GM21526 (cell line): Measurements from ENCODE around the gene COMMD1.

Experiments used
- ATAC-seq: cut with Tn5 transposase; IDR thresholded peaks from one replicate; pipeline ENCODE4 v1.9.1; 2021; ENCODE audit warnings: moderate library complexity; ENCODE audit not compliant: unreplicated experiment, low FRiP score

Gene COMMD1

DNA sequence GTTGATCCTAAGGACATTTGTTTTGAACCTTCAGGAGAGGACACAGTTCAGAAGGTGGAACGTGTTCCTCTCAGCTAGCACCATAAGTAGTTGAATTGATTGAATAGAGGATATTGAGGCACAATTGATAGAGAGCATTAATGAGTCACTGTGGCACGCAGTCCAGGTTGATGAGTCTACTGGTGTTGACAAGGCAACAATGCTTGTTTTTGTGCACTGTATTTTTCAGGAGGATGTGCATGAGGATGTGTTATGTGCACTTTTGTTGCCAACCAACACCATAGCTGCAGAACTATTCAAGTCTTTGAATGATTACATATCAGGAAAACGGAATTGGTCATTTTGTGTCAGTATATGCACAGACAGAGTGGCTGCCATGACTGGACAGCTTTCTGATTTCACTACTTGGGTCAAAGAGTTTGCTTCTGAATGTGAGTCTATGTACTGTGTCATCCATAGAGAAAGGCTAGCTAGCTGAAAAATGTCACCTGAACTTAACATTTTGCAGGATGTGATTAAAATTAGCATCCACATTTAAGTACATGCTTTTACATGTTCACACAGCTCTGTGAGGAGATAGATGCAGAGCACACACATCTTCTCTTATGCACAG is 150.4 kb downstream of the COMMD1 start:
- ATAC-seq = no peak

DNA sequence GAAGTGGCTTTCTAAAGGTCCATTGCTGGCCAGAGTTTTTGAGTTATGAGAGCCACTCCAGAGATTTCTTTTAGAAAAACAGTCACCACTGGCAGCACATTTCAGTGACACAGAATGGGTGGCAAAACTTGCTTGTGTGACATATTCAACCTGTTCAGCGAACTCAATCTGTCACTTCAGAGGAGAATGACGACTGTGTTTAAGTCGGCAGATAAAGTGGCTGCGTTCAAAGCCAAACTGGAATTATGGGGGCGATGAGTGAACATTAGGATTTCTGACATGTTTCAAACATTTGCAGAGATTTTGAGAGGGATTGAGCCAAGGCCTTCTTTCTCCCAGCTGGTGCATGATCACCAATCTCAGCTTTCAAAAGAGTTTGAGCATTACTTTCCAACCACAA is 150.9 kb downstream of the COMMD1 start:
- ATAC-seq = no peak

DNA sequence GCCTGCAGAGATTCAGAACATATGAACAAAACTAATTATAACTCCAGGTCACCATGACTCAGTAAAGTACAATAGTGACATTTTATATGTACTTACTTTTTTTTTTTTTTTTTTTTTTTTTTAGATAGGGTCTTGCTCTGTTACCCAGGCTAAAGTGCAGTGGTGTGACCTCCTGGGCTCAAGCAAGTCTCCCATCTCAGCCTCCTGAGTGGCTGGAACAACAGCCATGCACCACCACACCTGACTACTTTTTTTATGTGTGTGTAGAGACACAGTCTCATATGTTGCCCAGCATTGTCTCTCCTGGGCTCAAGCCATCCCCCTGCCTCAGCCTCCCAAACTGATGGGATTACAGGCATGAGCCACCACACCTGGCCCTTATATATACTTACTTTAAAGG is 159.8 kb downstream of the COMMD1 start:
- ATAC-seq = no peak

DNA sequence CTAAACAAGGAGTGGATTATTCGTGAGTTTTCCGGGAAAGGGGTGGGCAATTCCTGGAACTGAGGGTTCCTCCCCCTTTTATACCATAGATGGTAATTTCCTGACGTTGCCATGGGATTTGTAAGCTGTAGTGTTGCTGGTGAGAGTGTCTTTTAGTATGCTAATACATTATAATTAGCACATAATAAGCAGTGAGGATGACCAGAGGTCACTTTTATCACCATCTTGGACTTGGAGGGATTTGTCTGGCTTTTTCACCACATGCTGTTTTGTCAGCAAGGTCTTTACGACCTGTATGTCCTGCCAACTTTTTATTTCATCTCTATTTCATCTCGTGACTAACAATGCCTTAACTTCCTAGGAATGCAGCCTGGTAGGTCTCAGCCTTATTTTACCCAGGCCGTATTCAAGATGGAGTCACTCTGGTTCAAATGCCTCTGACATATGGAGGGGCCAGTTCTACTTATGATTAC is 165.7 kb downstream of the COMMD1 start:
- no peak for ATAC-seq

DNA sequence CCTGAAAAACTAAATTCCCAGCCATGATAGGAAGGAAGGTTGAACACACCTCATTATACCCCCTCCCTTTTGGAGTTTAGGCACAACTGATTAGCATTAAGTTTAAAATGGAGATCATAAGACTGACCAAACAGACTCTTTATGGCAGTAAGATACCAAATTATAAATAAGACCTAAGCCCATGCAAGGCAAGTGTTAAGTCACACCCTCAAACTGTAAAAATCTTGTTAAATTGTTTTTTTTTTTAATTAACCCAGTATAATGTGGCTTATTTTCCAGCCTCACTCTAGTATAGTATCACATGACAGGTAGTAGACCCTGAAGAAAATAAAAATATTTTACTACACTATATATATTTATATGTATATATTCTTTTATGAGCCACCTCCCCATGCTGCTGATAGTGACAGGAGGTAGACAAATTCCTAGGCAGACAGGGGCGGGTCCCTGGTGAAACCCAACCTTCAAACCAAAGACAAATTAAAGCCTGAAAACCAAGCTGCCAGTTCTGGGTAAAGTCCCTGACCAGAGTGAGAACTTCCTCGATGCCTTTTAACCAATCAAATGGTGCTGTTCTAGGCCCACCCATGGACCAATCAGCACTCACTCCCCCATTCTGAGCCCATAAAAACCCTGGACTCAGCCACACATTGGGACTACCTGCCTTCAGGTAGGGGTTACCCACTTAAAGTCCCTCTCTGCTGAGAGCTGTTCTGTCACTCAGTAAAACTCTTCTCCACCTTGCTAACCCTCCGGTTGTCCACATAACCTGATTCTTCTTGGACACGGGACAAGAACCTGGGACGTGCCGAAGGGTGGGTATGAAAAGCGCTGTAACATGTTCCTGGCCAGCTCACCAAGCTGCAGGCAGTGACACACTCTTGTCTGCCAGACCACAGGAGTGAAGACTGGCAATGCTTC is 166.5 kb downstream of the COMMD1 start:
- ATAC-seq = no peak

DNA sequence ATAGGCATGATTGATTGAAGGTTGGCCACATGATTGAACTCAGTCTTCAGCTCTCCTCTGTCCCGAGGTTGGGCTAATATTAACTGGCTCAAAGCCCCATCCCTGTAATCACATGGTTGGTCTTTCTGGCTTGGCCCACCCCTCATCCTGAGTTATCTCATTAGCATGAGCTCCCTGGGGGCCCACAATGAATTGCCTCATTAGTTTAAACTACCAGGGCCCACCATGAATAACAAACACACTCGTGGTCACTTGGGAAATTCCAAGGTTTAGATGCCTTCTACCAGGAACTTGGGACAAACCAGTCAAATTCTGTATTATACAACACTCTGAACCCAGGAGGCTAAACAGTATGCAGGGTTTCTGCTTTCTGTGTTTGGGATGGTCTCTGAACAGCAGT is 168.8 kb downstream of the COMMD1 start:
- ATAC-seq = no peak

DNA sequence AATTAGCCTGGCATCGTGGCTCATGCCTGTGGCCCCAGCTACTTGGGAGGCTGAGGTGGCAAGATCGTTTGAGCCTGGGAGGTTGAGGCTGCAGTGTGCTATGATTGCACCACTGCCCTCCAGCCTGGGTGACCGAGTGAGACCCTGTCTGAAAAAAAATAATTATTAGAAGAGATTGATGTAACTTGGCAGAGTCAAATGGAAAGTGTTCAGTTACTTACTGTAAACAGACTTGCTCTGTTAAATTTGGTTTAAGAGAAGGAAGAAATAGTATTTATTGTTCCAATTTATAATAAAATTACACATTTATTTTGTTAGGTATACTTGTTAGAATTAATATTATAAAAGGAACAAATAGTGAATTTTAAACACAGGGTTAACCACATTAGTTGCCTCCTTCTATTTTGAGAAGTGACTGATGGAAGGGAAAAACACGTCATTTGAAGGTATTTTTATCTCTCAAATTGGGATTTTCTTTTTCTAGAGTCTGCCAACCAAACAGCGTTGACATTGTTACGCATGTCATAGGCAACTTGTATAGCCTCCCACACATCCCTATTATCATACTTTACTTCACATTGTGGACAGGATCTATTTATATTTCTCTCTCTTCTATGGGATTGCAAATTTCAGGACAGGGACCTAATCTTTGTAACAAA is 171.6 kb downstream of the COMMD1 start:
- no peak for ATAC-seq

DNA sequence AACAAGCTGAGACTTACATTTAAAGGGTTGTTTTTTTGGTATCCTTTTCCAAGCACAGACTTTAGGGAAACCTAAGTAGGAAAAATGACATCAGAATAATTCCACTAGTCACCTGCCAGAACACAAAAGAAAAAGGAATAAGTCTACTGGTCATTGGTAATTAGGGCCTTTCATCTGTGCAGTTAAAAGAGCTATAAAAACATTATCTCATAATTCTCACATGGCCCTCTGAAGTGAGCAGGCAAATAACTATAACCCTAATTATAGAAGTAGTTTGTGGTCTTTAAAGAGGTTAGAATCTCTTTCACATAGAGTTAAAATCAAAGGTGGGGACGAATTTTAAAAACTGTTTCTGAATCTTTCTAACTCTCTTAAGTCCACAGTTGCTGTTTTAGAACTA is 179.3 kb downstream of the COMMD1 start:
- ATAC-seq = no peak

DNA sequence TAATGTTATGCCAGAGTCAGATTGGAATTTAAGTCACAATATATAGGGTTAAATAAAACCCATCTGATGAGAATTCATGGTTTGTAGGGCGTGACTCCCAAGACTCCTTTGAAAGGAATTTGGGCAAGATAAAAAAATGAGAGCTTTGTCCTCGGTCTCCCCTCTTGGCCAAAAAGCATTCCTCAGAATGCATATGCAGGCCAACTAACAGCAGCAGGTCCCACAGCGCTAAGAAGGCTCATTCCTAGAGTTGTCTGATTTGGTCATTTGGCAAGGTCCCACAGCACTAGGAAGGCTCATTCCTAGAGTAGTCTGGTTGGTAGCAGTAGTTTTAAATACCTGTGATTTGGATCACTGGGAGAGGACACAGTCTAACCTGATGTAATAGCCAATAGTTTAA is 184.2 kb downstream of the COMMD1 start:
- no peak for ATAC-seq

DNA sequence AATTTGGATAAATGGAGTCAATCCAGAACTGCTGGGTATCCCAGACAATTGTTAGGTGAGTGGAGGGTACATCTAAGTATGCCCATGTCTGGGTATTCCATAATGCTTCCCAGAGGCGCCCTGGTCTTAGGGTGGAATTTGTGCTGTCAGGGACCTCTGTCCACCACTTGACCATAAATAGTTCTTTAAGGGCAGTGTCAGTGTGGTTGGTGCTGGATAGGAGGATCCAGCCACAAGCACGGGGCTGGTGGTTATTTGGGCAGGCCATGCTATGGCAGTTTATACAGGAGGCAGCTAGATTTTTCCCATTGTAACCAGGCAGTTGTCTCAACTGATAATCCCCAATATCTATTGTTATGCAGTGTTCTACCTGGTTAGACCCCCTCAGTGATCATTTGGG is 186.0 kb downstream of the COMMD1 start:
- no peak for ATAC-seq

DNA sequence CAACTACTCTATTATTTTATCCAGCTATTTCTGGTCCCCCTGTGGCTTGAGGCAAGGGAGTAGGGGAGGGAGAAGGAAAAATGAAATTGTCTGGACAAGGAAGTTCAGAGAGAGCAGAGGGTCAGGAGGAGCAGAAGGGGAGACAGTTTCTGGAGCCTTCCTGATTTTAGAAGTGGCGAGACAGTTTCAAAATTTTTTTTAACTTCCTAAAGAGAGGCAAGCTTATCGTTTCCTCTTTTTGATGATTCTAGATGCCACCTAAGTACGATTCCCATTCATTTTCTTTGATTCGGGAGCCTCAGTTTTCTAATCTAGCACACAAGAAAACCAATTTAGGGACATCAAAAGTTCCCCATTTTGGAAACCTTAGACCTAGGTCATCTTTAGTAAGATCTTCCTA is 193.6 kb downstream of the COMMD1 start:
- ATAC-seq = no peak

DNA sequence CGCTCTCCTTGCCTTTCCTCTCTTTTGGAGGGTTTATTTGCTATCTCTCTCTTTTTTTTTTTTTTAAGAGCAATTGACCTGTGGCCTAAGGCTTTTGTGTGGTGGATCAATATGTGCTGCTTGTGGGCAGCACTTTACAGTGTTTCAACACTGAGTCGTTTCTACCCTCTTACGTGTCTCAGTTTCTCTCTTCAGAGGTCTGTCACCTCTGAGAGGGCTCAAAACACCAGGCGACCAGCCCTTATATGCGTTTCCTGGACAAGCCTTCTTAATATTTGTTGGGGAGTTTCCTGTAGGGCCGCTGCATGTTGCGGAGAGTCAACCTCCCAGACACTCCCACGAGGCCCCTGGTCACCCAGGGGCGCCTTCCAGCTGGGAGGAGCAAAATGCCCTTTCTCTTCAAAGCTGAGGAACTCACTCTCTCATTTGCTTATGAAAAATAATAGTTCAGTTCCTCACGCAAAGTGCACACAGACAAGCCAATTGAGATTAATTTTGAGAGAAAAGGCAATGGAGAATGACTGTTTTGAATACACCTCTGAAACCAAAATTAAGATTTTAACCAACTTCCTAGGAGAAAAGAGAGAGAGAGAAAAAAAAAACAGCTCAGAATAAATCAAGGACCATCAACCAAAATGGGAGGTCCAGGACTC is 194.2 kb downstream of the COMMD1 start:
- peak; percentile 79 for ATAC-seq

DNA sequence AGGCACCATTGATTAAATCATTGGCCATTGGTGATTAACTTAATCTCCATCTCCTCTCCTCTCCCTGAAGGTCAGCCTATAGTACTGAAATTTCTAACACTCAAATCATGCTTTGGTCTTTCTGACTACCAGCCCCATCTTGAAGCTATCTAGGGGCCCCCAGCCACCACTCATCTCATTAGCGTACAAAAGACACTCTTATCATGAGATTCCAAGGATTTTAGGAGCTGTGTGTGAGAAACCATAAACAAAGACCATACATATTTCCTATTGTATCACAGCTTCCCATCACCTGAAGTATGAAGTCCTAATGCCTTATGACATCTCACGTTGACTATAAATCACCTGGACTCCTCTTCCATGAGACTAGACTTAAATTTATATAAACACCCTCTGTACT is 196.4 kb downstream of the COMMD1 start:
- no peak for ATAC-seq

DNA sequence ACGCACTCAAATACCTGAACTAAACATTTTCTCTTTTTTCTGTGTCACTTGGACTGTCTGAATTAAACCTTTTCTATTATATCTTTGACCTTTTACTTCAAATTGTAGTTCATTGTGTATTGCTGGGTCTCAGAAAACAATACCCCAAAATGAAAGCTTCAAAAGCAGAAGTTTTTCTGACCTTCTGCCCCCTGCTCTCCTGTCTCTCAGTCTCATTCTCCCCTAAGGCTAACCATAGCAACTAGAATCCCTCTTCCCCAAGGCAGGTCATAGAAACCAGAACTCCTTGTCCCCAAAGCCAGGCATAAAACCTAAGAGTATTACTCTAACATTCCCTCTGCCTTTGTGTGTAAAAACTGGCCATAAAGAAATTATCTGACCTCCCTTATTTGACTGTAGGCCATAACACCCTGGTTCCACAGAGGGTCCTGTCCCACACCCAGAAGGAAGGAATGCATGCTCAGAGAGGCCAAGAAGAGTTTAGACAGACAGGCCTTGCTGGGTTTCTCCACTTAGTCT is 197.0 kb downstream of the COMMD1 start:
- ATAC-seq = no peak

DNA sequence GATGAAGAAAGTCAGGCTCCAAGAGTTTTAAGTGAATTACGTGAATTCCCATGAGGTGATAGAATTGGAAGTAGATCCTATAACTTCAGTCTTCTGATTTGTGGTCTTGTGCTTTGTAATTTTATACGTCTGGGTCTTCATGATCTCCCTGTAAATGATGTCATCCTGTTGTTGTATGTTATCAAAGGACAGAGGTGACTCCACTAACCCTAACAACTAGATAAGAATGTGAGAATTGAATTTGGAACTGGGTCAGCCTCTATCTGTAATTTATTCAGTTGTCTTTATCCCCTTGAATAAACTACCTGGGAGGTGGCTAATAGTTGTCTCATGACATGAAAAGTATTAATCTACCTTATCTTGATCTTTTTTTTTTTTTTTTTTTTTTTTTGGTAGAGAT is 204.1 kb downstream of the COMMD1 start:
- ATAC-seq = no peak

DNA sequence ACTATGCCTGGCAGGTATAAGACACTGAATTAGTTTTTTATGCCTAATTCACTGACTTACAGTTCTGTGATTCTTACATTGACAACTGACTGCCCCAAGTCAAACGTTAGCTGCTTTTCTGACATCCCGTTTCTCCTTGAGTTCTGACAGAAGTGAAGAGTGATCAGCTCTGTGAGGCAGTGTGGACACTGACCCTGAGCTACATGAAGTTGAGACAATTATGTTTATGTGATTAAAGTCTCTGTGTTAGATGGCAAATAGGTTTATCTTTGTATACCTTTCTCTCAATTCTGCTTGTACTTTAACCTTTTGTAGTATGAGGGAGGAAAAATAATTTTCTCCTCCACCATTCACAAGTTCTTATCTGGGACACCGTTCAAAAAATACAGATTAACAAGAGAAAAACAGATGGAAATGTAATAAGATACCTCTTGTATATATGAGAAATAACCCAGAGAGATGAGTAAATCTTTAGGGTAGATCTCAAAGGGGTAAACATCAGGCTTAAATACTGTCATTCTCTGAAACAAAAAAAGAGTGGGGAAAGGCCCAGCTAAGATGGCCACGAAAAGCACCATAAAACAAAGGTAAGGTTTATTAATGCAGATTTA is 205.0 kb downstream of the COMMD1 start:
- no peak for ATAC-seq

DNA sequence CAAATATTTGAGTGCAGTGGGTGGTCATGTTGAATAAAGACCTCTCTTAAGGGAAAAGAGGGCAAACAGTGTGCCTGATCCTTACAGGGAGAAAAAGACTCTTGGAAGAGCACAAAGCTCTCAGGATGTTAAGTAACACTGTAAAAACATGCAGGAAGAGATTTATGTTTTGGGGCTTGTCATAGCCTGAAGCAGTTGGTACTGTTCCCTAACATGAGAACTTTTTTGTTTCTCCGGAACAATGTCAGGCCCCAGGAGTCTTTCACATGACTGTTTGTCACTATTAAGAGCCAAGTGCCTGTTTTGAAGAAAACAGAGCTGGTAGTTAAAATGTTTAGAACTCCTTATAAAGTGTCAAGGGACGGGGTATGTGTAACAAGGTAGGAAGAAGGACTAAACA is 206.7 kb downstream of the COMMD1 start:
- no peak for ATAC-seq

DNA sequence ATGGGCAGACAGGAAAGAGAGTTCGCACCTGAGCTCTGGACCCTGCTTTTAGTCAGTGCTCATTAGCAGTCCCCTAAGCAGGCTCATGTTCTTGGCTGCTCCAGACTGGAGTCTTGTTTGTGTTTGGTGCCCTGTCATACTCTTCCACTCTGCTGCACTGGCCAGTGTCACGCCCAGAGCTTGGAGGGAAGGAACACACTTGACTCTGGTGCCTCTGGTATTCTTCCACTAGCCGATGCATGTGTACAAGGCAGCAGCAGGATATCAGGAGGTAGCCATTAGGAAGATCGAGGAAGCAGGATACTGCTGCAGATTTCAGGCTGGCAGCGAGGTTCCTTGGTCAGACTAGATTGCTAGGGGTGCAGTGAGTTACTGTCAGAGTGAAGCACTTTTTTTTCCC is 209.1 kb downstream of the COMMD1 start:
- ATAC-seq = no peak

DNA sequence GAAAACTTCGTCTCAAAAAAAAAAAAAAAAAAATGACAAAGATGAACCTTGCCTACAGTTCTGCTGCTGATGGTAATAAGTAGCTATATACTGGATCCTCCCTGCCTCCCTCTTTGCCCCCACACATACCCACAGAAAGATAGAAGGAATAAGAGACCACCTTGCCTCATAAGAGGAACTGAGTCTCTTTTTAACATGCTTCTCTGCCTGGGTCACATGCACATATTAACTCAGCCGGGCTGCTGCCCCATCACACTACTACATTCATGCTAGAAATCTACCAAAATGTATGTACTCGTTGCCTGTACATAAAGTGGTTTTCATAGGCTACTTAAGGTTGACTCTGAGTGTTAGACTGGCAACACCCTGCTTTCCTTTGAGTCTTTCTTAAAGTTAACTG is 211.5 kb downstream of the COMMD1 start:
- no peak for ATAC-seq

DNA sequence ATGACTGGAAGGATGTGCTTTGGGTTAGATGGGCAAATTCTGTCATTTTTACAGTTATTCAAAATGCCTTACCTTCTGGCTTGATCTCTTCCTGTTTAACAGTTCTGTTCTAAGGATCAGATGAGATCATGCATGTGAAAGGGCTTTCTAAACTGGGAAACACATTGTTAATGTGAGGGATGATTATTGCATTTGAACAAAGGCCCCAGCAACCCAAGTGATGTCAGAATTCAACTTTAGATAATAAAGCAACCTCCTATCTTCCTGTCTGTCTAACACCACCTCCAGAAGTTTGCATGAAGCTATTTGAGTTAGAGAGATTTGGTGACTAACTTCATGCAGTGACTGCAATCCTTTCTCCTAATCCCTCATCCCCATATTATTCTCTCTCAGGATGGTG is 212.7 kb downstream of the COMMD1 start:
- ATAC-seq = no peak
